Neural cell (in vitro differentiated cells): Measurements from ENCODE around the gene PCDHA6. TPM values are rescaled to one million over a fixed set of nuclear protein-coding genes. Genes with fewer than 3 reads are reported as not detected.
"Not testable (repeated sequence)": the region's sequence is repeated elsewhere in the genome, so short reads cannot be mapped to it uniquely, and the experiment has no call there.

Source experiments
- H2AFZ ChIP-seq: fragments of 200-600, 300-800 bp; sonication (generic), shearing (Covaris generic); 2 replicates; pipeline ENCODE4 v1.6.0; 2014; ENCODE audit warnings: low read depth, mild to moderate bottlenecking, antibody characterized with exemption, low read length, moderate library complexity
- H3F3A ChIP-seq: fragments of 200-600 bp; shearing (Covaris generic); 2 replicates; pipeline ENCODE4 v1.6.1; 2016; ENCODE audit warnings: mild to moderate bottlenecking, moderate library complexity, mixed read lengths, antibody characterized with exemption, low read length; ENCODE audit not compliant: insufficient read depth, poor library complexity, severe bottlenecking
- H3K27ac ChIP-seq: fragments of 200-600, 300-800 bp; sonication (generic), shearing (Covaris generic); 2 replicates; pipeline ENCODE4 v1.5.1; 2014; ENCODE audit warnings: mild to moderate bottlenecking, low read length, moderate library complexity
- H3K27me3 ChIP-seq: fragments of 300-800, 200-600 bp; sonication (generic), shearing (Covaris generic); 2 replicates; pipeline ENCODE4 v1.6.0; 2014; ENCODE audit warnings: mild to moderate bottlenecking, low read depth, low read length, moderate library complexity; ENCODE audit not compliant: insufficient read depth
- H3K36me3 ChIP-seq: fragments of 300-800, 200-600 bp; sonication (generic), shearing (Covaris generic); 2 replicates; pipeline ENCODE4 v1.5.1; 2014; ENCODE audit warnings: mild to moderate bottlenecking, antibody characterized with exemption, low read length, moderate library complexity; ENCODE audit not compliant: insufficient read depth
- H3K4me2 ChIP-seq: fragments of 300-800, 200-600 bp; sonication (generic), shearing (Covaris generic); 2 replicates; pipeline ENCODE4 v1.6.0; 2014; ENCODE audit warnings: mild to moderate bottlenecking, low read length
- H3K4me3 ChIP-seq: fragments of 300-800, 200-600 bp; sonication (generic), shearing (Covaris generic); 2 replicates; pipeline ENCODE4 v1.5.1; 2014; ENCODE audit warnings: mild to moderate bottlenecking, low read length, moderate library complexity
- H3K79me2 ChIP-seq: fragments of 200-600 bp; shearing (Covaris generic); replicated peaks from 2 replicates; pipeline ENCODE4 v1.6.0; 2014; ENCODE audit warnings: mild to moderate bottlenecking, low read length, moderate library complexity; ENCODE audit not compliant: insufficient read depth
- H3K9ac ChIP-seq: fragments of 300-800, 200-600 bp; sonication (generic), shearing (Covaris generic); 2 replicates; pipeline ENCODE4 v1.6.1; 2016; ENCODE audit warnings: mild to moderate bottlenecking, low read length, mixed read lengths
- H3K9me2 ChIP-seq: fragments of 200-600 bp; shearing (Covaris generic); 2 replicates; pipeline ENCODE4 v1.6.1; 2016; ENCODE audit warnings: mild to moderate bottlenecking, low read length, mixed read lengths; ENCODE audit not compliant: insufficient read depth
- H3K9me3 ChIP-seq: fragments of 200-600, 300-800 bp; sonication (generic), shearing (Covaris generic); 2 replicates; pipeline ENCODE4 v1.6.1; 2016; ENCODE audit warnings: mild to moderate bottlenecking, mixed run types, low read length, moderate library complexity, mixed read lengths
- H4K20me1 ChIP-seq: fragments of 200-600 bp; shearing (Covaris generic); 2 replicates; pipeline ENCODE4 v1.6.1; 2016; ENCODE audit warnings: mild to moderate bottlenecking, mixed run types; ENCODE audit not compliant: insufficient read depth
- EP300 ChIP-seq: fragments of 450-650 bp; conservative IDR thresholded peaks from 2 replicates; pipeline ENCODE4 v1.6.1; 2014; ENCODE audit warnings: antibody characterized with exemption, mild to moderate bottlenecking, moderate library complexity; ENCODE audit not compliant: poor library complexity, severe bottlenecking
- EZH2 ChIP-seq: fragments of 200-600, 300-800 bp; shearing (Covaris generic), sonication (generic); IDR thresholded peaks from 2 replicates; pipeline ENCODE4 v1.6.1; 2014; ENCODE audit warnings: antibody characterized with exemption, low read length, borderline replicate concordance, mild to moderate bottlenecking; ENCODE audit not compliant: insufficient read depth, poor library complexity, severe bottlenecking
- MXI1 ChIP-seq: fragments of 450-650 bp; conservative IDR thresholded peaks from 2 replicates; pipeline ENCODE4 v1.6.1; 2014; ENCODE audit warnings: antibody characterized with exemption, mild to moderate bottlenecking; ENCODE audit not compliant: poor library complexity, severe bottlenecking
- POLR2AphosphoS5 ChIP-seq: IDR thresholded peaks from 2 replicates; pipeline ENCODE4 v1.6.1; 2012
- RAD21 ChIP-seq: fragments of 450-650 bp; conservative IDR thresholded peaks from 2 replicates; pipeline ENCODE4 v1.6.1; 2014; ENCODE audit warnings: antibody characterized with exemption, mild to moderate bottlenecking, moderate library complexity
- SMC3 ChIP-seq: fragments of 450-650 bp; conservative IDR thresholded peaks from 2 replicates; pipeline ENCODE4 v1.6.1; 2014; ENCODE audit warnings: antibody characterized with exemption, mild to moderate bottlenecking, moderate library complexity; ENCODE audit not compliant: poor library complexity
- TAF1 ChIP-seq: IDR thresholded peaks from 2 replicates; pipeline ENCODE4 v1.6.1; 2012; ENCODE audit warnings: low read depth
- polyA plus RNA-seq: library from polyadenylated mRNA; depleted of rRNA; stranded (reverse); fragments of >200 nt; gene quantifications from 2 replicates; pipeline ENCODE4 v1.2.3, GENCODE V29; 2014
- TF ChIP-seq, protein P1 (sequence below): fragments of 450-650 bp; IDR thresholded peaks from 2 replicates; pipeline ENCODE4 v1.5.1; 2014; ENCODE audit warnings: antibody characterized with exemption, mild to moderate bottlenecking, moderate library complexity; ENCODE audit not compliant: poor library complexity, severe bottlenecking
- TF ChIP-seq, protein P2 (sequence below): IDR thresholded peaks from 2 replicates; pipeline ENCODE4 v1.6.1; 2012; ENCODE audit warnings: borderline replicate concordance

Gene PCDHA6
- polyA plus RNA-seq, 1 donor from 2014 or later, result 3.6 TPM

DNA sequence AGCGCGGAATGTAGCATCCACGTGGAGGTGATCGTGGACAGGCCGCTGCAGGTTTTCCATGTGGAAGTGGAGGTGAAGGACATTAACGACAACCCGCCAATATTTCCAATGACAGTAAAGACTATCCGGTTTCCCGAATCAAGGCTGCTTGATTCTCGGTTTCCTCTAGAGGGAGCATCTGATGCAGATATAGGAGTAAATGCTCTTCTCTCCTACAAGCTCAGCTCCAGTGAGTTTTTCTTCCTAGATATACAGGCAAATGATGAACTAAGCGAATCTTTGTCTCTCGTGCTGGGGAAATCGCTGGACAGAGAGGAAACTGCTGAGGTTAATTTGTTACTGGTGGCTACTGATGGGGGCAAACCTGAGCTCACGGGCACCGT, 32.5 kb upstream of the PCDHA6 start:
- Histone ChIP-seq H3K9me3 (peaks cover 64% of the 10 kb centered on the region), H3K36me3 (peaks cover 19% of the 10 kb centered on the region), H3K27me3 (no peaks in the 10 kb centered on the region), H3K79me2 (peaks cover 5% of the 10 kb centered on the region), H3K9me2 (no peaks in the 10 kb centered on the region), H3K9ac (peak overlapping the region; percentile 52), H3K27ac (peak overlapping the region; percentile 58), H4K20me1 (no peaks in the 10 kb centered on the region), H2AFZ (no peak overlapping the region), H3F3A (no peaks in the 10 kb centered on the region), H3K4me3 (peak overlapping the region; percentile 59), H3K4me2 (no peak overlapping the region)
- TF ChIP-seq, protein P1, sequence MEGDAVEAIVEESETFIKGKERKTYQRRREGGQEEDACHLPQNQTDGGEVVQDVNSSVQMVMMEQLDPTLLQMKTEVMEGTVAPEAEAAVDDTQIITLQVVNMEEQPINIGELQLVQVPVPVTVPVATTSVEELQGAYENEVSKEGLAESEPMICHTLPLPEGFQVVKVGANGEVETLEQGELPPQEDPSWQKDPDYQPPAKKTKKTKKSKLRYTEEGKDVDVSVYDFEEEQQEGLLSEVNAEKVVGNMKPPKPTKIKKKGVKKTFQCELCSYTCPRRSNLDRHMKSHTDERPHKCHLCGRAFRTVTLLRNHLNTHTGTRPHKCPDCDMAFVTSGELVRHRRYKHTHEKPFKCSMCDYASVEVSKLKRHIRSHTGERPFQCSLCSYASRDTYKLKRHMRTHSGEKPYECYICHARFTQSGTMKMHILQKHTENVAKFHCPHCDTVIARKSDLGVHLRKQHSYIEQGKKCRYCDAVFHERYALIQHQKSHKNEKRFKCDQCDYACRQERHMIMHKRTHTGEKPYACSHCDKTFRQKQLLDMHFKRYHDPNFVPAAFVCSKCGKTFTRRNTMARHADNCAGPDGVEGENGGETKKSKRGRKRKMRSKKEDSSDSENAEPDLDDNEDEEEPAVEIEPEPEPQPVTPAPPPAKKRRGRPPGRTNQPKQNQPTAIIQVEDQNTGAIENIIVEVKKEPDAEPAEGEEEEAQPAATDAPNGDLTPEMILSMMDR, result peak; percentile 28
- TF ChIP-seq MXI1, result no peak

DNA sequence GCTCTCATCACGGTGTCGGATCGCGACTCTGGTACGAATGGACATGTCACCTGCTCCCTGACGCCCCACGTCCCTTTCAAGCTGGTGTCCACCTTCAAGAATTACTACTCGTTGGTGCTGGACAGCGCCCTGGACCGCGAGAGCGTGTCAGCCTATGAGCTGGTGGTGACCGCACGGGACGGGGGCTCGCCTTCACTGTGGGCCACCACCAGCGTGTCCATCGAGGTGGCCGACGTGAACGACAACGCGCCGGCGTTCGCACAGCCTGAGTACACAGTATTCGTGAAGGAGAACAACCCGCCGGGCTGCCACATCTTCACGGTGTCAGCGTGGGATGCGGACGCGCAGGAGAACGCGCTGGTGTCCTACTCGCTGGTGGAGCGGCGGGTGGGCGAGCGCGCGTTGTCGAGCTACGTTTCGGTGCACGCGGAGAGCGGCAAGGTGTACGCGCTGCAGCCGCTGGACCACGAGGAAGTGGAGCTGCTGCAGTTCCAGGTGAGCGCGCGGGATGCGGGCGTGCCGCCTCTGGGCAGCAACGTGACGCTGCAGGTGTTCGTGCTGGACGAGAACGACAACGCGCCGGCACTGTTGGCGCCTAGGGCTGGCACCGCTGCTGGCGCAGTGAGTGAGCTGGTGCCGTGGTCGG, 31.6 kb upstream of the PCDHA6 start:
- H3K4me2 ChIP-seq, H4K20me1 ChIP-seq, H3K79me2 ChIP-seq, H3K9me2 ChIP-seq, H3K27ac ChIP-seq, H3K27me3 ChIP-seq, H3K9ac ChIP-seq, H3F3A ChIP-seq, H2AFZ ChIP-seq: not testable (repeated sequence)
- Histone ChIP-seq H3K9me3 (peaks cover 69% of the 10 kb centered on the region), H3K36me3 (peaks cover 22% of the 10 kb centered on the region), H3K4me3 (peak overlapping the region; percentile 59)

GRCh38 chr5:140796718-140797095, 31.1 kb upstream of the PCDHA6 start:
- no peak overlapping the region for H3K4me2 ChIP-seq
- H3K79me2 ChIP-seq, result peaks cover 5% of the 10 kb centered on the region
- H4K20me1 ChIP-seq, result no peaks in the 10 kb centered on the region
- H3F3A ChIP-seq, result no peaks in the 10 kb centered on the region
- no peak for TF ChIP-seq SMC3
- TF ChIP-seq, protein P1, result no peak
- TF ChIP-seq EZH2, result no peak
- no peak for TF ChIP-seq RAD21
- TF ChIP-seq MXI1, result no peak
- no peak for TF ChIP-seq TAF1
- TF ChIP-seq POLR2AphosphoS5, result no peak
- TF ChIP-seq, protein P2, sequence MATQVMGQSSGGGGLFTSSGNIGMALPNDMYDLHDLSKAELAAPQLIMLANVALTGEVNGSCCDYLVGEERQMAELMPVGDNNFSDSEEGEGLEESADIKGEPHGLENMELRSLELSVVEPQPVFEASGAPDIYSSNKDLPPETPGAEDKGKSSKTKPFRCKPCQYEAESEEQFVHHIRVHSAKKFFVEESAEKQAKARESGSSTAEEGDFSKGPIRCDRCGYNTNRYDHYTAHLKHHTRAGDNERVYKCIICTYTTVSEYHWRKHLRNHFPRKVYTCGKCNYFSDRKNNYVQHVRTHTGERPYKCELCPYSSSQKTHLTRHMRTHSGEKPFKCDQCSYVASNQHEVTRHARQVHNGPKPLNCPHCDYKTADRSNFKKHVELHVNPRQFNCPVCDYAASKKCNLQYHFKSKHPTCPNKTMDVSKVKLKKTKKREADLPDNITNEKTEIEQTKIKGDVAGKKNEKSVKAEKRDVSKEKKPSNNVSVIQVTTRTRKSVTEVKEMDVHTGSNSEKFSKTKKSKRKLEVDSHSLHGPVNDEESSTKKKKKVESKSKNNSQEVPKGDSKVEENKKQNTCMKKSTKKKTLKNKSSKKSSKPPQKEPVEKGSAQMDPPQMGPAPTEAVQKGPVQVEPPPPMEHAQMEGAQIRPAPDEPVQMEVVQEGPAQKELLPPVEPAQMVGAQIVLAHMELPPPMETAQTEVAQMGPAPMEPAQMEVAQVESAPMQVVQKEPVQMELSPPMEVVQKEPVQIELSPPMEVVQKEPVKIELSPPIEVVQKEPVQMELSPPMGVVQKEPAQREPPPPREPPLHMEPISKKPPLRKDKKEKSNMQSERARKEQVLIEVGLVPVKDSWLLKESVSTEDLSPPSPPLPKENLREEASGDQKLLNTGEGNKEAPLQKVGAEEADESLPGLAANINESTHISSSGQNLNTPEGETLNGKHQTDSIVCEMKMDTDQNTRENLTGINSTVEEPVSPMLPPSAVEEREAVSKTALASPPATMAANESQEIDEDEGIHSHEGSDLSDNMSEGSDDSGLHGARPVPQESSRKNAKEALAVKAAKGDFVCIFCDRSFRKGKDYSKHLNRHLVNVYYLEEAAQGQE, result no peak
- no peak for TF ChIP-seq EP300
- H3K36me3 ChIP-seq, result peaks cover 26% of the 10 kb centered on the region
- no peak overlapping the region for H3K9ac ChIP-seq
- H3K4me3 ChIP-seq, result peak overlapping the region; percentile 59
- H3K27me3 ChIP-seq, result no peaks in the 10 kb centered on the region
- no peak overlapping the region for H3K27ac ChIP-seq
- no peaks in the 10 kb centered on the region for H3K9me2 ChIP-seq
- no peak overlapping the region for H2AFZ ChIP-seq
- H3K9me3 ChIP-seq, result peaks cover 71% of the 10 kb centered on the region
